SHP77 treated with DMSO at 0.1 percent for 48 hours (cell line): ENCODE results near the gene FBXO21.
"Not testable (repeated sequence)": the region's sequence is repeated elsewhere in the genome, so short reads cannot be mapped to it uniquely, and the experiment has no call there.

ENCODE experiments used
- DNase-seq: peaks from one replicate; lab custom pipeline; 2025; lab: John Stamatoyannopoulos, UW

Gene FBXO21

GRCh38 chr12:117102800-117103181 lies 87.5 kb downstream of the FBXO21 start:
- DNase-seq: no peak

GRCh38 chr12:117101953-117102799 lies 88.1 kb downstream of the FBXO21 start:
- DNase-seq: no peak

GRCh38 chr12:117100851-117101673 lies 89.2 kb downstream of the FBXO21 start:
- no peak for DNase-seq

- DNase-seq: no peak
These were observed 90.0 kb downstream of the FBXO21 start for GRCh38 chr12:117100251-117100650.

GRCh38 chr12:117098361-117099217 lies 91.7 kb downstream of the FBXO21 start:
- no peak for DNase-seq

GRCh38 chr12:117098024-117098360 lies 92.3 kb downstream of the FBXO21 start:
- DNase-seq: no peak

DNA sequence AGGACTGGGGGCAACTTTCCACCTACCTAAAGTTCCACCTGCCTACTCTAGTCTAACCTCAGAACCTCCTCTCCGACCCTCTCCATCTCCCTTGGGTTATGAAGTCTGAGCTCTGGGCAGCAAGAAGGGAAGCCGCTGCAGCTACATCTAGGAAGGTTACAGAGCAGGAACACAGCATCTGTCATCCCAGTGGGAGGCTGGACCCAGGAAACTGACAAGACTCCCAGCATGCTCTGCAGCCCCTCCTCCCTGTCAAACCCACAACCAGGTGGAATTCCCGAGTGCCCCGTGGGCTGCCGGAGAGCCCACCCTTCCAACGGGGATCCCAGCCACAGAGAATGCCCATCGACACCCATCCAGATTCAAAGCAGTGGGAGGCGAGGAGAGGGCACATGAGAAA lies 93.1 kb downstream of the FBXO21 start:
- DNase-seq: no peak

- DNase-seq: no peak
These were observed 93.7 kb downstream of the FBXO21 start for GRCh38 chr12:117096501-117097042.

- DNase-seq: not testable (repeated sequence)
These were observed 95.1 kb downstream of the FBXO21 start for GRCh38 chr12:117095191-117095590.

DNA sequence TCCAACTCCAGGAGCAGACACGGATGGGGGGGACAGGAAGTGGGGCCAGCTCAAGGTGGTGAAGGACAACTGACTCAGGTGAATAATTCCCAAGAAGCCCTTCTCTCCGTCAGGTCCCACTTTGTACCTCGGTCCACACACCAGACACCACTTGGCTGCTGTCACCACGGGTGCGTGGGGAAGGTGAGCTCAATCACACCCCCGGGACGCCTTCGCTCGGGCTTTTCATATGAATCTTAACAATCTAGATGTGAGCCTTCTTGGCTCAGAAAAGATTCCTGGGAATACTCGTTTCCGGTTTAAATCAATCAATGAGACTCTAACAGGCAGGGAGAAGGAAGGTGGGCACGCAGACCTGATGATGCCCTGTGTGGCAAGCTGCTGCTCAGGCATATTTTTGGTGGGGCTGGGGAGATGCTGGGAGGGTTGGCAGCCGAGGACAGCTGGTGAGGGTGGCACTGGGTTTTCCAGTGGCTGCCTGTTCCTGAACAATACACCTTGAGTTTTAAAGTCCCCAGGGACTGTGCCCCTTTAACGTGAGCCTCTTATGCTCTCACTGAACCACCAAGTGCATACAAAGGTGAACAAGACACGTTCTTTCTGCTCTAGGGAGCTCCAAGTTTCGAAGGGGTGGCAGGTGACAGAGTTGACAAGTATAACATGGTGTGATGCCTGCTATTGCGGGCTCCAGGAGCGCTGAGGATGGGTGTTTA lies 96.2 kb downstream of the FBXO21 start:
- no peak for DNase-seq

DNA sequence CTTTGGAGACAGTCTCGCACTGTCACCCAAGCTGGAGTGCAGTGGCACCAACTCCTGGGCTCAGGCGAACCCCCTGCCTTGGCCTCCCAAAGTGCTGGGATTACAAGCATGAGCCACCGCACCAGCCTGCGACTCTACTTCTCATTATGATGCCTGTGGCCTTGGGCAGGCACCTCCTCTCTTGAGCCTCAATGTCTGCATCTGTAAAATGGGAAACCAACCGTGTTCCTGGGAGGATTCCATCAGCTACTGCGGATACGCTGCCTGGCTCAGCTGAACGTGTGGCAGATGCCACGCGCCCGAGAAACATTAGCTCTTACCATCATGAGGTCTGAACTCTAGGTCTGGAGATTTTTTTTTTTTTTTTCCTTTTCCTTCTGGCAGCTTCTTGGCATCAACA lies 96.8 kb downstream of the FBXO21 start:
- no peak for DNase-seq

GRCh38 chr12:117092886-117093285 lies 97.4 kb downstream of the FBXO21 start:
- DNase-seq: no peak

DNA sequence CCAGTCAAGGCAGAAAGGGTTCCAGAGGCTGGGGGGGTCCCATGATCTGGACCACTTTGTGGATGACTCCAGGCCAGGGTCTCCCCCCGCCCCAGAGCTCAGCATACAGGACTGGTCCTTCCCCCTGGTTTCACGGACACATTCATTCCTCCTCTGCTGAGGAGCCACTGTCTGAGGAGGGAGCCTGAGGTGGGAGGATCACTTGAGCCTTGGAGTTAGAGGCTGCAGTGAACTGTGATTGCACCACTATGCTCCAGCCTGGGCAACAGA lies 97.8 kb downstream of the FBXO21 start:
- DNase-seq: no peak
